OCI-LY3 (cell line): Measurements from ENCODE around the gene KLF15.
"Not testable (repeated sequence)": the region's sequence is repeated elsewhere in the genome, so short reads cannot be mapped to it uniquely, and the experiment has no call there.

Experiments
- H2AFZ ChIP-seq: fragments of 200-600, 300-600 bp; shearing (Covaris generic); 2 replicates; pipeline ENCODE4 v1.6.0; 2014; ENCODE audit warnings: antibody characterized with exemption, low read depth, low read length
- H3K27ac ChIP-seq: fragments of 200-600, 300-600 bp; sonication (generic); 2 replicates; pipeline ENCODE4 v1.5.1; 2014; ENCODE audit warnings: mild to moderate bottlenecking, low read length, moderate library complexity, mixed read lengths
- H3K27me3 ChIP-seq: fragments of 200-600, 300-600 bp; sonication (generic); 2 replicates; pipeline ENCODE4 v1.6.1; 2014; ENCODE audit warnings: low read depth, low read length, mixed read lengths
- H3K36me3 ChIP-seq: fragments of 200-600, 300-600 bp; sonication (generic); replicated peaks from 2 replicates; pipeline ENCODE3; 2014; ENCODE audit warnings: low read depth, low read length, mixed read lengths
- H3K4me1 ChIP-seq: fragments of 300-600, 200-600 bp; sonication (generic); 2 replicates; pipeline ENCODE4 v1.6.1; 2014; ENCODE audit warnings: low read length, mixed read lengths
- H3K4me2 ChIP-seq: fragments of 200-600, 300-600 bp; sonication (generic); 2 replicates; pipeline ENCODE4 v1.6.1; 2014; ENCODE audit warnings: low read length, mixed read lengths
- H3K4me3 ChIP-seq: fragments of 300-600, 200-600 bp; sonication (generic); 2 replicates; pipeline ENCODE4 v1.5.1; 2014; ENCODE audit warnings: antibody characterized with exemption, mild to moderate bottlenecking, low read length, moderate library complexity
- H3K79me2 ChIP-seq: fragments of 300-600, 200-600 bp; shearing (Covaris generic); 2 replicates; pipeline ENCODE4 v1.6.1; 2014; ENCODE audit warnings: mild to moderate bottlenecking, low read length, mixed read lengths
- H3K9ac ChIP-seq: fragments of 300-600, 200-600 bp; shearing (Covaris generic); 2 replicates; pipeline ENCODE4 v1.6.0; 2014; ENCODE audit warnings: mild to moderate bottlenecking, low read length, moderate library complexity
- H3K9me3 ChIP-seq: fragments of 200-600, 300-600 bp; shearing (Covaris generic); 2 replicates; pipeline ENCODE4 v1.6.1; 2014; ENCODE audit warnings: low read length, mixed read lengths; ENCODE audit not compliant: insufficient read depth
- H4K20me1 ChIP-seq: fragments of 200-600, 300-600 bp; sonication (generic); 2 replicates; pipeline ENCODE4 v1.6.1; 2016; ENCODE audit warnings: low read length, mixed read lengths; ENCODE audit not compliant: insufficient read depth
- EZH2phosphoT487 ChIP-seq: fragments of 200-600 bp; shearing (Covaris generic); IDR thresholded peaks from 2 replicates; pipeline ENCODE4 v1.6.1; 2018; ENCODE audit warnings: antibody characterized with exemption, mixed run types, low read depth
- TF ChIP-seq, protein P1 (sequence below): fragments of 200-600, 300-600 bp; sonication (generic); IDR thresholded peaks from 2 replicates; pipeline ENCODE4 v1.5.1; 2014; ENCODE audit warnings: antibody characterized with exemption, low read length, low read depth

KLF15 gene

DNA sequence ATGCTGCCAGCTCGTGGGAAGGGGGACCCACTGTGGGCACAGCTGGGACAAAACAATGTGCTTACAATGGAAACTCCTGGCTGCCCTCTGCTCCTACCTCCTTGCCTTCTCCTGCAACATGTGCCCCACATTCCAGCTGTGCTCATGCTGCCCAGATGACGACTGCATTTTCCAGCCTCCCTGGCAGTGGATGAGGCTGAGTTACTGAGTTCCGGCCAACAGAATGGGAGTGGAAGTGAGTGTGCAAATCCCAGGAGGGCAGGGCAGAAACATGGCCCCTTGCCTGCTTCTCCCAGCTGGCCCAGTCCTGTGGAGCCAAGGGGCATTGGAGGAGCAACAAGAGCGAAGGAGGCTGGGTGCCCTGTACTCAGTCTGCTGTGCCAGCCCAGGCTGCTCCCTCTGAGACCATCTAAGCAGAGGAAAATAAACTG is 17.1 kb downstream of the KLF15 start:
- TF ChIP-seq EZH2phosphoT487, result no peak
- TF ChIP-seq, protein P1, sequence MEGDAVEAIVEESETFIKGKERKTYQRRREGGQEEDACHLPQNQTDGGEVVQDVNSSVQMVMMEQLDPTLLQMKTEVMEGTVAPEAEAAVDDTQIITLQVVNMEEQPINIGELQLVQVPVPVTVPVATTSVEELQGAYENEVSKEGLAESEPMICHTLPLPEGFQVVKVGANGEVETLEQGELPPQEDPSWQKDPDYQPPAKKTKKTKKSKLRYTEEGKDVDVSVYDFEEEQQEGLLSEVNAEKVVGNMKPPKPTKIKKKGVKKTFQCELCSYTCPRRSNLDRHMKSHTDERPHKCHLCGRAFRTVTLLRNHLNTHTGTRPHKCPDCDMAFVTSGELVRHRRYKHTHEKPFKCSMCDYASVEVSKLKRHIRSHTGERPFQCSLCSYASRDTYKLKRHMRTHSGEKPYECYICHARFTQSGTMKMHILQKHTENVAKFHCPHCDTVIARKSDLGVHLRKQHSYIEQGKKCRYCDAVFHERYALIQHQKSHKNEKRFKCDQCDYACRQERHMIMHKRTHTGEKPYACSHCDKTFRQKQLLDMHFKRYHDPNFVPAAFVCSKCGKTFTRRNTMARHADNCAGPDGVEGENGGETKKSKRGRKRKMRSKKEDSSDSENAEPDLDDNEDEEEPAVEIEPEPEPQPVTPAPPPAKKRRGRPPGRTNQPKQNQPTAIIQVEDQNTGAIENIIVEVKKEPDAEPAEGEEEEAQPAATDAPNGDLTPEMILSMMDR, result no peak
- H4K20me1 ChIP-seq, result no peaks in the 10 kb centered on the region
- H3K27ac ChIP-seq, result no peak overlapping the region
- H3K4me3 ChIP-seq, result no peak overlapping the region
- 0 out of 2 replicates have a peak, but pooled peaks cover 4% of the 10 kb centered on the region for H3K27me3 ChIP-seq
- H3K9me3 ChIP-seq, result no peaks in the 10 kb centered on the region
- no peaks in the 10 kb centered on the region for H3K79me2 ChIP-seq
- no peaks in the 10 kb centered on the region for H3K36me3 ChIP-seq
- no peak overlapping the region for H3K4me2 ChIP-seq
- no peaks in the 10 kb centered on the region for H3K4me1 ChIP-seq
- H2AFZ ChIP-seq, result no peak overlapping the region
- H3K9ac ChIP-seq, result no peak overlapping the region

DNA sequence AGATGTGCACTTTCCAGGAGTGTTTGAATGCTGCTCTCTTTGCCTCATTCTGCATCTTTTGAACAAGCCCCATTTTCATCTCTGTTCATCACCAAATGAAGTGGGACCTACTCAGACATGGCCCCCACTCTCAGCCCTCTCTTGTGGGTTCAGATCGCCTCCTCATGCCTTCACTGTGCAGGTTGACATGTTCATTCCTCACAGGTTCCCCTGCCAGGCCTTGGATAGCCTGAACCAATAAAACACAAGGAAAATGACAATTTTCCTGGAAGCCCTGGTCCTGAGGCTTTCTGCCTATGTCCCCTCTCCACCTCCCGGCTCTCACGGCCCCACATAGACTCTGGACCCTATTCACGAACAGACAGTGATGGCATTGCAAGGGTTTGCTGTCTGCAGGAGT is 17.7 kb downstream of the KLF15 start:
- no peak overlapping the region for H3K9ac ChIP-seq
- H2AFZ ChIP-seq, result no peak overlapping the region
- H3K4me3 ChIP-seq, result no peak overlapping the region
- no peaks in the 10 kb centered on the region for H3K9me3 ChIP-seq
- TF ChIP-seq, protein P1, result no peak
- TF ChIP-seq EZH2phosphoT487, result no peak
- H3K4me2 ChIP-seq, result no peak overlapping the region
- no peaks in the 10 kb centered on the region for H3K36me3 ChIP-seq
- H3K79me2 ChIP-seq, result no peaks in the 10 kb centered on the region
- H3K27ac ChIP-seq, result no peak overlapping the region
- 0 out of 2 replicates have a peak, but pooled peaks cover 4% of the 10 kb centered on the region for H3K27me3 ChIP-seq
- no peaks in the 10 kb centered on the region for H4K20me1 ChIP-seq
- no peaks in the 10 kb centered on the region for H3K4me1 ChIP-seq

DNA sequence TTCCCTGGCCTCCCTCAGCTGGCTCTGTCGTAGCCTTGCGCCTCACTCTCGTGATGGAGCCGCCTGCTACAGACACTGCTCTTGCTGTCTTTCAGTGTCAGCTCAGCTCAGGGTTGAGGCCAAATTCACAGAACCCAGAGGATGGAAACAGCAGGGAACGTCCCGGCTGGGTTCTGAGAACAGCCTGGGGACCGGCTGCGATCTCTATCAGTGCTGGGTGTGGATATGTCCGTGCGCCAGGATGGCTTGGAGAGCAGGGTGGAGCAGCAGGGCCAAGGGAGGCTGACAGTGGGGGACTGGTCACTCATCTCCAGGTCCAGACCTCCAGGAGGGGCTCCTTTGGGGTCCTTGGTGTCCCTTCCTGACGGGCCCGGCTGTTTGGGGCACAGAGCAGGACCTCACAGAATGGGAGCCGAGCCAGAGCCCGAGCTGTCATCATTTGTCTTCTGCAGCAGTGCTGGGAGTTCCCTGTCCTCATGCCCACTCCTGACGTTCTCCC is 18.4 kb downstream of the KLF15 start:
- no peak overlapping the region for H3K9ac ChIP-seq
- no peak overlapping the region for H2AFZ ChIP-seq
- no peaks in the 10 kb centered on the region for H3K9me3 ChIP-seq
- no peak overlapping the region for H3K4me2 ChIP-seq
- TF ChIP-seq EZH2phosphoT487, result no peak
- TF ChIP-seq, protein P1, result no peak
- H3K4me1 ChIP-seq, result no peaks in the 10 kb centered on the region
- 0 out of 2 replicates have a peak, but pooled peaks cover 4% of the 10 kb centered on the region for H3K27me3 ChIP-seq
- H3K27ac ChIP-seq, result no peak overlapping the region
- H3K4me3 ChIP-seq, result no peak overlapping the region
- H3K36me3 ChIP-seq, result no peaks in the 10 kb centered on the region
- no peaks in the 10 kb centered on the region for H3K79me2 ChIP-seq
- H4K20me1 ChIP-seq, result no peaks in the 10 kb centered on the region

DNA sequence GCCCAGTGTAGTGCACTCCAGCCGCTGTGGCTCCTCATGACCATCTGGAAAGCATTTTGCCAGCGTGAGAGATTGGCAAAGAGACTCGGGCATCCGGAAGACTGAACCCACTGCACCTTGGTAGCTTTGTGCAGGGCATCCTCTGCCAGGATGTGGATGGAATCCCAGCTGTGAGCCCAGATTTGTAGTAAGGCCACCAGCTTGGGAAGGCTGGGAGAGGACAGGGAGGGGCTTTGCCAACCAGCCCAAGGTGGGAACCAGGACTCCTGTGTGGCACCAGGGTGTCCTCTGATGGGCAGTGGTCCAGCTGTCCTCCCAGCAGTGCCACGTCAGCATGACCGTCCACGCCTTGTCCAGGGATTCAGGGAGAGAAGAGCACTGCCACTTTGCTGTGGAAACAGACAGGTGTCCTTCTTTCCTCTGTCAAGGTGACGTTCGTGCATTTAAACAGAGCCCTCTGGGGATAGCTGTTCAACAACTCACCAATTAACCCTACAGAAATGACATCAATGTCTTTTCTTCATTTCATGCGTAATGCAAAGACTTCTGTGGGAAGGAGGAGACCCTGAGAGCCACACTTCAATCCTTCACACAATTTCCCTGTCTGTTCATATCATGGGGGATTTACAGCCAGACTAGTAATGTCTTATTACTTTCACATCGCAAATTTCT is 19.1 kb downstream of the KLF15 start:
- Histone ChIP-seq H3K4me1 (no peaks in the 10 kb centered on the region), H3K4me2 (no peak overlapping the region), H3K9ac (no peak overlapping the region), H3K27me3 (0 out of 2 replicates have a peak, but pooled peaks cover 4% of the 10 kb centered on the region), H4K20me1 (no peaks in the 10 kb centered on the region), H3K4me3 (no peak overlapping the region), H2AFZ (no peak overlapping the region), H3K27ac (no peak overlapping the region), H3K36me3 (no peaks in the 10 kb centered on the region), H3K79me2 (no peaks in the 10 kb centered on the region), H3K9me3 (no peaks in the 10 kb centered on the region)
- TF ChIP-seq, protein P1, result no peak
- TF ChIP-seq EZH2phosphoT487, result no peak

DNA sequence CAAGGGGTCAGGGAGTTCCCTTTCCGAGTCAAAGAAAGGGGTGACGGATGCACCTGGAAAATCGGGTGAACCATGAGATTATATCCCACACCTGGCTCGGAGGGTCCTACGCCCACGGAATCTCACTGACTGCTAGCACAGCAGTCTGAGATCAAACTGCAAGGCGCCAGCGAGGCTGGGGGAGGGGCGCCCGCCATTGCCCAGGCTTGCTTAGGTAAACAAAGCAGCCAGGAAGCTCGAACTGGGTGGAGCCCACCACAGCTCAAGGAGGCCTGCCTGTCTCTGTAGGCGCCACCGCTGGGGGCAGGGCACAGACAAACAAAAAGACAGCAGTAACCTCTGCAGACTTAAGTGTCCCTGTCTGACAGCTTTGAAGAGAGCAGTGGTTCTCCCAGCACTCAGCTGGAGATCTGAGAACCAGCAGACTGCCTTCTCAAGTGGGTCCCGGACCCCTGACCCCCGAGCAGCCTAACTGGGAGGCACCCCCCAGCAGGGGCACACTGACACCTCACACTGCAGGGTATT is 25.3 kb downstream of the KLF15 start:
- H3K36me3 ChIP-seq, H3K27me3 ChIP-seq, H2AFZ ChIP-seq, H4K20me1 ChIP-seq, H3K79me2 ChIP-seq, H3K4me2 ChIP-seq, H3K9me3 ChIP-seq, H3K4me1 ChIP-seq, H3K9ac ChIP-seq, H3K27ac ChIP-seq, H3K4me3 ChIP-seq: not testable (repeated sequence)
